Lower leg skin (tissue), 3 donors: ENCODE data around the gene TMEM200B.

Source experiments
- POLR2A ChIP-seq, 2 donors: fragments of 450-650 bp; IDR thresholded peaks; one replicate each; pipeline ENCODE4 v1.6.1; 2016 to 2017; ENCODE audit warnings: antibody characterized with exemption in 2 of 2, mild to moderate bottlenecking in 1 of 2, moderate library complexity in 1 of 2
- TF ChIP-seq, protein P1 (sequence below), 3 donors: fragments of 450-650 bp; IDR thresholded peaks; one replicate each; pipeline ENCODE4 v1.5.1; 2016; ENCODE audit warnings: antibody characterized with exemption in 3 of 3, mild to moderate bottlenecking in 3 of 3, moderate library complexity in 2 of 3

DNA sequence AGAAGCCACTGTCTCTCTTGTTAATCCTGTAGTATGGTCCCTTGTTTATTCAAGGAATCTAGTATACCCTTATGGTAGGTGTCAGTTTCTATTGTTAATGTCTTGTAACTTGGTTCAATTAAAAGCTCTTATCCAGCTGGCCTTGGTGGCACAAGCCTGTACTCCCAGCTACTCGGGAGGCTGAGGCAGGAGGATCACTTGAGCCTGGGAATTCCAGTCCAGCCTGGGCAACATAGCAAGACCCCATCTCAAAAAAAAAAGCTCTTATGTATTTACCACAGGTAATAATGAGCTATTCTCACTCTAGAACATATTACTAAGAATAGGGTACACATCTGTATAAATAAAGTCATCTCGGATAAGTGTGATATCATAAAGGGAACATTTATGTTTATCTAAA lies 46.5 kb downstream of the TMEM200B start:
- TF ChIP-seq, protein P1, sequence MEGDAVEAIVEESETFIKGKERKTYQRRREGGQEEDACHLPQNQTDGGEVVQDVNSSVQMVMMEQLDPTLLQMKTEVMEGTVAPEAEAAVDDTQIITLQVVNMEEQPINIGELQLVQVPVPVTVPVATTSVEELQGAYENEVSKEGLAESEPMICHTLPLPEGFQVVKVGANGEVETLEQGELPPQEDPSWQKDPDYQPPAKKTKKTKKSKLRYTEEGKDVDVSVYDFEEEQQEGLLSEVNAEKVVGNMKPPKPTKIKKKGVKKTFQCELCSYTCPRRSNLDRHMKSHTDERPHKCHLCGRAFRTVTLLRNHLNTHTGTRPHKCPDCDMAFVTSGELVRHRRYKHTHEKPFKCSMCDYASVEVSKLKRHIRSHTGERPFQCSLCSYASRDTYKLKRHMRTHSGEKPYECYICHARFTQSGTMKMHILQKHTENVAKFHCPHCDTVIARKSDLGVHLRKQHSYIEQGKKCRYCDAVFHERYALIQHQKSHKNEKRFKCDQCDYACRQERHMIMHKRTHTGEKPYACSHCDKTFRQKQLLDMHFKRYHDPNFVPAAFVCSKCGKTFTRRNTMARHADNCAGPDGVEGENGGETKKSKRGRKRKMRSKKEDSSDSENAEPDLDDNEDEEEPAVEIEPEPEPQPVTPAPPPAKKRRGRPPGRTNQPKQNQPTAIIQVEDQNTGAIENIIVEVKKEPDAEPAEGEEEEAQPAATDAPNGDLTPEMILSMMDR (IDR thresholded peaks at IDR 0.05): no peak
- no peak for TF ChIP-seq POLR2A (IDR thresholded peaks at IDR 0.05)
